ENCODE data around the gene CD59.

- TF ChIP-seq CTCF (IDR thresholded peaks at IDR 0.05; ENCODE audit: insufficient read depth, low read length, poor library complexity, severe bottlenecking) = no peak
- no peak for TF ChIP-seq EZH2phosphoT487 (conservative IDR thresholded peaks at IDR 0.05; ENCODE audit: low read length)
Observed at GRCh38 chr11:33654594-33654993, 81.6 kb downstream of the CD59 start.
